ENCODE measurements around the gene BICC1.

Gene BICC1

GRCh38 chr10:58775960-58776567, 263.4 kb downstream of the BICC1 start:
- TF ChIP-seq, protein P1, sequence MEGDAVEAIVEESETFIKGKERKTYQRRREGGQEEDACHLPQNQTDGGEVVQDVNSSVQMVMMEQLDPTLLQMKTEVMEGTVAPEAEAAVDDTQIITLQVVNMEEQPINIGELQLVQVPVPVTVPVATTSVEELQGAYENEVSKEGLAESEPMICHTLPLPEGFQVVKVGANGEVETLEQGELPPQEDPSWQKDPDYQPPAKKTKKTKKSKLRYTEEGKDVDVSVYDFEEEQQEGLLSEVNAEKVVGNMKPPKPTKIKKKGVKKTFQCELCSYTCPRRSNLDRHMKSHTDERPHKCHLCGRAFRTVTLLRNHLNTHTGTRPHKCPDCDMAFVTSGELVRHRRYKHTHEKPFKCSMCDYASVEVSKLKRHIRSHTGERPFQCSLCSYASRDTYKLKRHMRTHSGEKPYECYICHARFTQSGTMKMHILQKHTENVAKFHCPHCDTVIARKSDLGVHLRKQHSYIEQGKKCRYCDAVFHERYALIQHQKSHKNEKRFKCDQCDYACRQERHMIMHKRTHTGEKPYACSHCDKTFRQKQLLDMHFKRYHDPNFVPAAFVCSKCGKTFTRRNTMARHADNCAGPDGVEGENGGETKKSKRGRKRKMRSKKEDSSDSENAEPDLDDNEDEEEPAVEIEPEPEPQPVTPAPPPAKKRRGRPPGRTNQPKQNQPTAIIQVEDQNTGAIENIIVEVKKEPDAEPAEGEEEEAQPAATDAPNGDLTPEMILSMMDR (IDR thresholded peaks at IDR 0.05; ENCODE audit: low read depth, low read length), result no peak
- no peak for DNase-seq (ENCODE audit: extremely low read depth, low read depth)

DNA sequence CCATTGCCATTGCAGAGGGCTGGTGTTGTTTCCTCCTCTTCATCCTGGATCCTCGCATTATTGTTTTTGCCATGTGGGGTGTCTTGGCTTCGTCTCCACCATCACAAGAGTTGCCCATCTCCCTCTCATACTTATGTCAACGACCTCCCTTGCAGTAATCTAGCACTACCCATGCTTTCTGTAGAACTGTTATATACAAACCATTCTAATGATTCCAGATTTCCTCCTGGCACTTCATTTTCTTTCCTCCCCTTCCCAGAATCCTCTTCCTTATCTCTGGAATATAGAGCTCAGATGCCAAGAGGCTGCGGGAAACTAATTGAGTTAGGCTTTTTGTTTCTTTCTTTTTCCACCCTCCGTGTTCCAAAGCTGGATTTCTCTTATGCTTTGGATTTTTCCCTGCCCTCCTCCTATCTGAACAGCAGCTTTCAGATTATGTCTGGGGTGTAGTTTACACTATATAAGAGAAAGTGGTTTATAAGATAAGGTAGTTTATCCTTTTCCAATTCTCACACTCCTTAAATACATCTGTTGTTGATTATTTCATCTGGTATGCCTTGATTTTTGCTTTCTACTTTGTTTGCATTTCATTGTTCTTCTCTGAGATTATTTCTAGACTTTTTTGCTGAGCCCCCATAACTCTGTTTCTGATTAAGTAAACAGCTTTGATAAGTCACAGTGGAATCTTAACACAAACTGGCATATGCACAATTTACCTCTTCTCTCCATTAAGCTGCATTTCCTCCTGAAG, 264.1 kb downstream of the BICC1 start:
- no peak for DNase-seq (ENCODE audit: extremely low read depth, low read depth)
- TF ChIP-seq, protein P1 (IDR thresholded peaks at IDR 0.05; ENCODE audit: low read depth, low read length), result no peak

- DNase-seq (ENCODE audit: extremely low read depth, low read depth), result no peak
- TF ChIP-seq, protein P1 (IDR thresholded peaks at IDR 0.05; ENCODE audit: low read depth, low read length), result no peak
These were observed 266.3 kb downstream of the BICC1 start for GRCh38 chr10:58778966-58779365.

- no peak for DNase-seq (ENCODE audit: extremely low read depth, low read depth)
- TF ChIP-seq, protein P1 (IDR thresholded peaks at IDR 0.05; ENCODE audit: low read depth, low read length), result no peak
These were observed 266.9 kb downstream of the BICC1 start for GRCh38 chr10:58779594-58779993.

- DNase-seq (ENCODE audit: extremely low read depth, low read depth), result no peak
- TF ChIP-seq, protein P1 (IDR thresholded peaks at IDR 0.05; ENCODE audit: low read depth, low read length), result no peak
These were observed 267.8 kb downstream of the BICC1 start for GRCh38 chr10:58780476-58780875.

DNA sequence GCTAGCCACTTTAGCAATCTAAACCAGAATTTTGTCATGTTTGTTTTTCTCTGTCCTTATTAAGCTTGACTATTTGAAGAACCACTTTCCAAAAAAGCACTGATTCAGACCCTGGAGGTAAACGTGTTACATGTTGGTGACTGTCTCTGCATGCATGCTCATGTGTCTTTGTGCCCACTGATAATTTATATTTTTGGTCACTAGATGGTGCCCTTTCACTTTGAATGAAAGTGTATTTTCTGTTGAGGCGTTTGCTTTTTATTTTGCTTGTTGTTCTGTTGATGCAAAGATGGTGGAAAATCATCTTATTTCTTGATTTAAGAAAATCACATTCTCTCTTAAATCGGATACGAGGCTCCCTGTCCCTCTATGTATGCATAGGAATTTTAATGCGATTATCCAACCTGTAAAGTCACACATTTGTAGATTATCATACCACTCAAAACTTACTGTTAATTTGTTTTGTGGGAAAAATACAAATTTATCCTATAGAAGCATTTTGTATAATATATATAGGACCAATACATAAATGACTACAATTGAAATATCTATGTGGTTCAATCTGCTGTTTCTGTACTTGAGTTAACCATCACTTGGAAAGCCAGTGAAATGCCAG, 269.3 kb downstream of the BICC1 start:
- DNase-seq (ENCODE audit: extremely low read depth, low read depth), result no peak
- TF ChIP-seq, protein P1 (IDR thresholded peaks at IDR 0.05; ENCODE audit: low read depth, low read length), result peak; percentile 36
